K562 (cell line): ENCODE results near the gene ZNF747. TPM values are rescaled to one million over a fixed set of nuclear protein-coding genes. Genes with fewer than 3 reads are reported as not detected.

Experiments
- COPS2 ChIP-seq: fragments of 450-650 bp; conservative IDR thresholded peaks from 2 replicates; pipeline ENCODE4 v1.6.1; 2016; ENCODE audit warnings: mild to moderate bottlenecking, moderate library complexity
- DNMT1 ChIP-seq: fragments of 450-650 bp; IDR thresholded peaks from 2 replicates; pipeline ENCODE4 v1.6.1; 2016; ENCODE audit warnings: antibody characterized with exemption, mild to moderate bottlenecking
- ETS1 ChIP-seq: conservative IDR thresholded peaks from 2 replicates; pipeline ENCODE4 v1.6.1; 2011; ENCODE audit warnings: low read depth, mild to moderate bottlenecking, low read length; ENCODE audit not compliant: control insufficient read depth
- HOXB6 ChIP-seq: fragments of 250-450 bp; sonication (Bioruptor Pico); IDR thresholded peaks from 2 replicates; pipeline ENCODE4 v1.5.1; 2022; ENCODE audit warnings: mild to moderate bottlenecking, borderline replicate concordance
- LCOR ChIP-seq: sonication (generic); formaldehyde crosslinking; IDR thresholded peaks from 2 replicates; pipeline ENCODE4 v1.8.0; 2022; ENCODE audit warnings: mild to moderate bottlenecking, missing genetic modification reagents
- MCM3 ChIP-seq: fragments of 450-650 bp; IDR thresholded peaks from 2 replicates; pipeline ENCODE4 v1.6.1; 2016
- MED1 ChIP-seq: sonication (generic); formaldehyde crosslinking; IDR thresholded peaks from 2 replicates; pipeline ENCODE4 v1.8.1; 2023; ENCODE audit warnings: missing genetic modification reagents, borderline replicate concordance
- MEF2D ChIP-seq: conservative IDR thresholded peaks from 2 replicates; pipeline ENCODE4 v1.6.1; 2016; ENCODE audit warnings: low read depth, missing genetic modification characterization, missing compliant biosample characterization
- MEIS2 ChIP-seq: fragments of 450-650 bp; IDR thresholded peaks from 2 replicates; pipeline ENCODE4 v1.6.1; 2014; ENCODE audit warnings: mild to moderate bottlenecking; ENCODE audit not compliant: partially characterized antibody
- MIER1 ChIP-seq: fragments of 450-650 bp; IDR thresholded peaks from 2 replicates; pipeline ENCODE4 v1.6.1; 2016; ENCODE audit warnings: antibody characterized with exemption, mild to moderate bottlenecking, low read depth
- MXD1 ChIP-seq: fragments of 250-450 bp; sonication (Bioruptor Pico); IDR thresholded peaks from 2 replicates; pipeline ENCODE4 v1.8.0; 2021; ENCODE audit warnings: borderline replicate concordance, mild to moderate bottlenecking, moderate library complexity; ENCODE audit not compliant: poor library complexity, severe bottlenecking
- POLR2G ChIP-seq: fragments of 200-400 bp; formaldehyde crosslinking; IDR thresholded peaks from 2 replicates; pipeline ENCODE4 v1.6.1; 2017; ENCODE audit warnings: low read depth, mild to moderate bottlenecking, antibody characterized with exemption, low read length, moderate library complexity
- POLR2H ChIP-seq: IDR thresholded peaks from 2 replicates; pipeline ENCODE4 v1.6.1; 2016; ENCODE audit warnings: missing genetic modification characterization, low read depth, mild to moderate bottlenecking, control low read depth, missing compliant biosample characterization, moderate library complexity
- RBBP5 ChIP-seq: fragments of 200-600 bp; sonication (generic); IDR thresholded peaks from 2 replicates; pipeline ENCODE4 v1.6.1; 2012; ENCODE audit warnings: borderline replicate concordance, mild to moderate bottlenecking, low read length, control low read depth, inconsistent platforms; ENCODE audit not compliant: insufficient read depth, poor library complexity, severe bottlenecking
- SIN3A ChIP-seq, 2 experiments: fragments of 150-350 bp in 1 of 2; IDR thresholded peaks; 2 replicates each; pipeline ENCODE4 v1.6.1; 2011 to 2016; ENCODE audit warnings: borderline replicate concordance in 2 of 2, low read depth in 2 of 2, low read length in 2 of 2, mild to moderate bottlenecking in 2 of 2, moderate library complexity in 2 of 2; ENCODE audit not compliant: control insufficient read depth in 1 of 2
- SMARCB1 ChIP-seq: IDR thresholded peaks from 2 replicates; pipeline ENCODE4 v1.6.1; 2011; ENCODE audit warnings: improper control_type of control experiment, low read depth; ENCODE audit not compliant: insufficient read length
- SMARCE1 ChIP-seq: fragments of 450-650 bp; IDR thresholded peaks from 2 replicates; pipeline ENCODE4 v1.7.1; 2016; ENCODE audit warnings: mild to moderate bottlenecking
- SRF ChIP-seq, 2 experiments: fragments of 250-450, 450-650 bp in 1 of 2; sonication (Bioruptor Pico) in 1 of 2; sonication (generic) in 1 of 2; formaldehyde crosslinking; IDR thresholded peaks; 2 replicates each; pipeline versions ENCODE4 v1.5.0 to v1.5.1; 2020 to 2022; ENCODE audit warnings: mild to moderate bottlenecking in 1 of 2, missing genetic modification reagents in 1 of 2
- THRAP3 ChIP-seq: fragments of 450-650 bp; IDR thresholded peaks from 2 replicates; pipeline ENCODE4 v1.6.1; 2016; ENCODE audit warnings: mild to moderate bottlenecking, inconsistent platforms, borderline replicate concordance
- ZNF224 ChIP-seq: sonication (generic); formaldehyde crosslinking; IDR thresholded peaks from 2 replicates; pipeline ENCODE4 v1.8.0; 2022; ENCODE audit warnings: mild to moderate bottlenecking, missing genetic modification reagents
- ZNF3 ChIP-seq: fragments of 250-450 bp; sonication (Bioruptor Pico); IDR thresholded peaks from 2 replicates; pipeline ENCODE4 v1.5.0; 2021; ENCODE audit warnings: mild to moderate bottlenecking, moderate library complexity
- ZNF408 ChIP-seq: fragments of 250-450 bp; sonication (Bioruptor Pico); IDR thresholded peaks from 2 replicates; pipeline ENCODE4 v1.4.0; 2020; ENCODE audit warnings: low read depth, mild to moderate bottlenecking, moderate library complexity
- ZNF551 ChIP-seq: fragments of 250-450 bp; sonication (Bioruptor Pico); IDR thresholded peaks from 2 replicates; pipeline ENCODE4 v1.5.0; 2021; ENCODE audit warnings: mild to moderate bottlenecking, moderate library complexity
- ZNF561 ChIP-seq: fragments of 450-650 bp; formaldehyde crosslinking; conservative IDR thresholded peaks from 2 replicates; pipeline ENCODE4 v1.4.0; 2020; ENCODE audit warnings: mild to moderate bottlenecking, moderate library complexity
- ZNF584 ChIP-seq: fragments of 200-800 bp; sonication (Bioruptor generic); IDR thresholded peaks from 2 replicates; pipeline ENCODE4 v1.6.1; 2016; ENCODE audit warnings: low read depth, mild to moderate bottlenecking, missing genetic modification characterization, missing compliant biosample characterization
- polyA plus RNA-seq, 8 experiments: library from polyadenylated mRNA; depleted of rRNA in 4 of 8; stranded (reverse) in 5 of 8; unstranded in 3 of 8; fragments of >200 nt; fragmentation: Nextera tagmentation in 2 of 8; fragmentation: Illumina TruSeq in 1 of 8; extraction: Ambion mirVana in 2 of 8; extraction: Trizol in 1 of 8; gene quantifications; 2 replicates each; pipeline versions ENCODE4 v1.2.1 to v1.2.3, GENCODE V29; 2011 to 2014; ENCODE audit warnings: inconsistent platforms in 1 of 8, missing spikeins in 1 of 8
- total RNA-seq, 7 experiments: library from RNA; depleted of rRNA in 6 of 7; stranded (reverse); fragments of >200 nt in 6 of 7; fragmentation: Illumina TruSeq in 2 of 7; extraction: Trizol in 2 of 7; gene quantifications; 2 replicates each; pipeline versions ENCODE4 v1.2.1 to v1.2.3, GENCODE V29; 2011 to 2021; ENCODE audit warnings: low replicate concordance in 1 of 7
- TF ChIP-seq, protein P1 (sequence below): sonication (generic); formaldehyde crosslinking; IDR thresholded peaks from 2 replicates; pipeline ENCODE4 v1.8.0; 2023; ENCODE audit warnings: mild to moderate bottlenecking, missing genetic modification reagents

The ZNF747 gene
- total and polyA plus RNA-seq, 9 of the 15 experiments (the other 6 are each of a cell fraction or from before 2014, with no cell fraction given): 0.14 to 3.3 (median 1.5) TPM

- TF ChIP-seq ETS1 (no peak), ZNF561 (no peak), POLR2H (tag) (no peak), ZNF584 (CRISPR knock-in tag) (no peak), ZNF224 (CRISPR knock-in tag) (no peak), MIER1 (no peak), SIN3A (IDR thresholded peaks at IDR 0.05; ENCODE audit: borderline replicate concordance in 2 of 2, control insufficient read depth in 1 of 2, low read depth in 2 of 2, low read length in 2 of 2) (no peak), MEF2D (tag) (no peak), COPS2 (no peak), SMARCE1 (peak; percentile 75), ZNF408 (no peak), RBBP5 (peak; percentile 37), MED1 (no peak), DNMT1 (no peak), POLR2G (no peak), HOXB6 (CRISPR knock-in tag) (no peak), ZNF551 (CRISPR knock-in tag) (no peak), MEIS2 (peak; percentile 78), THRAP3 (no peak), SRF (CRISPR knock-in tag; IDR thresholded peaks at IDR 0.05) (no peak), MCM3 (no peak), MXD1 (CRISPR knock-in tag) (no peak), ZNF3 (CRISPR knock-in tag) (no peak), LCOR (CRISPR knock-in tag) (peak; percentile 50; the same call in 1 of the 2 replicates), SMARCB1 (no peak)
- TF ChIP-seq, protein P1, sequence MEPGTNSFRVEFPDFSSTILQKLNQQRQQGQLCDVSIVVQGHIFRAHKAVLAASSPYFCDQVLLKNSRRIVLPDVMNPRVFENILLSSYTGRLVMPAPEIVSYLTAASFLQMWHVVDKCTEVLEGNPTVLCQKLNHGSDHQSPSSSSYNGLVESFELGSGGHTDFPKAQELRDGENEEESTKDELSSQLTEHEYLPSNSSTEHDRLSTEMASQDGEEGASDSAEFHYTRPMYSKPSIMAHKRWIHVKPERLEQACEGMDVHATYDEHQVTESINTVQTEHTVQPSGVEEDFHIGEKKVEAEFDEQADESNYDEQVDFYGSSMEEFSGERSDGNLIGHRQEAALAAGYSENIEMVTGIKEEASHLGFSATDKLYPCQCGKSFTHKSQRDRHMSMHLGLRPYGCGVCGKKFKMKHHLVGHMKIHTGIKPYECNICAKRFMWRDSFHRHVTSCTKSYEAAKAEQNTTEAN: no peak
Measured at GRCh38 chr16:30491744-30492308, 42.8 kb downstream of the ZNF747 start (continued).
